PFSK-1 (cell line): Measurements from ENCODE around the gene ARHGEF11.

Experiments used
- REST ChIP-seq, 2 experiments: IDR thresholded peaks; 2 replicates each; pipeline versions ENCODE4 v1.6.1 to v1.8.0; 2011 to 2012; ENCODE audit warnings: low read depth in 2 of 2, low read length in 2 of 2, control low read depth in 1 of 2, inconsistent platforms in 1 of 2, mild to moderate bottlenecking in 1 of 2, moderate library complexity in 1 of 2; ENCODE audit not compliant: insufficient read depth in 1 of 2
- SIN3A ChIP-seq: IDR thresholded peaks from 2 replicates; pipeline ENCODE4 v1.6.1; 2012; ENCODE audit warnings: mild to moderate bottlenecking, low read length, moderate library complexity, borderline replicate concordance; ENCODE audit not compliant: insufficient read depth

GRCh38 chr1:156936721-156937220 is 108.8 kb downstream of the ARHGEF11 start:
- no peak for TF ChIP-seq SIN3A
- no peak for TF ChIP-seq REST (IDR thresholded peaks at IDR 0.05; ENCODE audit: insufficient read depth in 1 of 2, low read depth in 2 of 2, low read length in 2 of 2)
